ENCODE measurements around the gene ELSPBP1.
"Not testable (repeated sequence)": the region's sequence is repeated elsewhere in the genome, so short reads cannot be mapped to it uniquely, and the experiment has no call there.

The ELSPBP1 gene

DNA sequence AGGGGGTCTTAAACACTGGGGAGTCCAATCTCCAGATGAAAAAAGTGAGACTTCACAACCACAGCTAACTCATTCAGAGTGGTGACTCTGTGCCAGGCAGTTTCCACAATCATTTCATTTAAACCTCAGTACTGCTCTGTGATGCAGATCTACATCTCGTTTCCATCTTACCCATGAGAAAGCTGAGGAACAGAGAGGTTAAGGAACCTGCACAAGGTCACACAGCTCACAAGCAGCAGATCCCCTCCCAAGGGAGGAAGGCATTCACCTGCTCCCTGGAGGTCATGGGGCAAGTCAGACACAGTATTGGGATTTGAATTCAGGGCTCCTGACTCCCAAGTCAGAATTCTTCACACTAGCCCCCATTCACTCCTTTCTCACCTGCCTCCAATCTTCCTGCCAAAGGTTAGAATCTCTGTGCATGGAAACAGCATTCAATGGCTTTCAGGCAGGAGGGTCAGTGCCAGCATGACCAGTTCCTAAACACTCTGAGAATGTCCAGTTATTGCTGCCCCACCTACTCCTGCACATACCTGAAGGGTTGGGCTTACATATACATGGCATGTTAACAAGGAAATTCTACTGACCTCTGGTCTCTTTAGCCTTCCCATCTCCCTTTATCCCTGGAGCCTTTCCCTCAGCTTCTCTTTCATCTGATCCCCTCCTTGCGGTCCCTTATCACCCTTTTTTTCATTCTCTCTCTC lies 47.6 kb downstream of the ELSPBP1 start:
- no peak for DNase-seq (ENCODE audit: low read depth in 2 of 2)

DNA sequence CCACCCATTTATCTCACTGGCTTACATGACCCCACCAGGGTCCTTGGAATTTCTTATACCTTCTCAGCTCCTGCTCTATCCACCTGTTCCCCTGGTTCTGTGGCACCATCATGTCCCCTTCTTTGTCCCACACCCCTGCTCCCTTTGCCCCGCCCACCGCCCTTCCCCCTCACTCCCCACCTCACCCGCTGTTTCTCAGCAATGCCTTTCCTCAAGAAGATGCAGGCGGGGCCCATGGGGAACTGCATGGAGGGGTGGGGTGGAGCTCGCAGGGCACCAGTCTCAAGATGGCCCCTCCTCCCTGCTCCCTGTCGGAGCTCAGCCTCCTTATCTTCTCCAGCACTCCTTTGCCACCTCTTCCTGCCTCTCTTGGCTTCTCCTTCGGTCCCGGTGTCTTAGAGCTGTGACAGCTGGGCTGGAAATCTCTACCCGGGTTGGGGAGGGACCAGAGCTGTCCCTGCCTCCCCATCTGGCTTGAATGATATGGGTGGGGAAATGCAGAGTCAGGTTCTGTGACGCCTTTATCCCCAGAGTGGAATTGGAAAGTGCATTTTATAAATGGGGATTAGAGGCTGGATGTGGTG lies 49.3 kb downstream of the ELSPBP1 start, which contains the start of gene CABP5:
TSS of gene CABP5 (minus strand) at position 405 of the 584 bp plus-strand sequence. CDS start at position 248, 157 bp downstream.
- DNase-seq (ENCODE audit: low read depth in 2 of 2): no peak

DNA sequence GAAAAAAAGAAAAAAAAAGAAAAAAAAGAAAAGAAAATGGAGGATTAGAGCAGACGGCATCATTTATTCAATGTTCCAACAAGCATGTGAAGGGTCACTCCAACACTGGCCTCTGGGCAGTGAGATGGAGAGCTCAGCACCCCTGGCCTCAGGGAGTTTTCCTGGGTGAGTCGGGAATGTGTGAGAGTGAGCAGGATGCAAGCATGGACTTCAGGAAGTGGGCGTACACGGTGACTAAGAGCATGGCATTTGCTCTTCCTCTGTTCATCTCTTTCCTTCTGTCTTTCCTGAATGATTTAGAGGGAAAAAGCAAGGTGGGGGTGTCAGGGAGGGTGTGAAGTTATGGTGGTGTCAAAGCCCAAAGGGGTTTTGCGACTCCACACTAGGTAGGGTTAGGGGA lies 50.1 kb downstream of the ELSPBP1 start:
- no peak for DNase-seq (ENCODE audit: low read depth in 2 of 2)

DNA sequence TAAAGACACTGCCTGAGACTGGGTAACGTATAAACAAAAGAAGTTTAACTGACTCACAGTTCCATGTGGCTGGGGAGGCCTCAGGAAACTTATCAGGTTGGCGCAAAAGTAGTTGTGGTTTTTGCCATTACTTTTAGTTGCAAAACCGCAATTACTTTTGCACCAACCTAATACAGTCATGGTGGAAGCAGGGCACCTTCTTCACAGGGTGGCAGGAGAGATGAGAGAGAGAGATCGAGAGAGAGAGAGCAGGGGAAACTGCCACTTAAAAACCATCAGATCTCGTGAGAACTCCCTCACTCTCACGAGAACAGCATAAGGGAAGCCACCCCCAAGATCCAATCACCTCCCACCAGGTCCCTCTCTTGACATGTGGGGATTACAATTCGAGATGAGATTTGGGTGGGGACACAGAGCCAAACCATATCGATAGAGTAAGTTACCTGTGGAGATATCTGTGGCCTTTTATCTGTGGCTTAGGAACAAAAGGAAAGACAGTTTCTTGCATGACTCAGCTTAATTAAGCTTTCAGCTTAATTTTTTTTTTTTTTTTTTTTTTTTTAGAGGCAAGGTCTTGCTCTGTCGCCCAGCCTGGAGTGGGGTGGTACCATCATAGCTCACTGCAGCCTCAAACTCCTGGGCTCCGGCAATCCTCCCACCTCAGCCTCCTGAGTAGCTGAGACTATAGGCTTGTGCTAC lies 57.1 kb downstream of the ELSPBP1 start:
- no peak for DNase-seq (ENCODE audit: low read depth in 2 of 2)

DNA sequence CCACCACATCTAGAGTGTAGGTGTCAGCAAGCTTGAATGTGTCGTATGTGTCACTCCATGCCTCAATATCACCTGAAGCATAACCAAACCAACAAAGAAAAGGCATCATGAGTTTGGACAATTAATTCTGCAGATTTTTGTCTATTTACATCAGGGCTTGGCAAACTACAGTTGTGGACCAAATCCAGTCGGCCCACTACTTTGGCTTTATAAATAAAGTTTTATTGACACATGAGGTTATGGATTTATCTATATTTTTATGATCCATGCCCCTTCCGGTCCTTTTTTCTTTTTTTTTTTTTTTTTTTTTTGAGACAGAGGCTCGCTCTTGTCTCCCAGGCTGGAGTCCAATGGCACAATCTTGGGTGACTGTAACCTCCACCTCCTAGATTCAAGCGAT lies 58.6 kb downstream of the ELSPBP1 start:
- DNase-seq (ENCODE audit: low read depth in 2 of 2): no peak

DNA sequence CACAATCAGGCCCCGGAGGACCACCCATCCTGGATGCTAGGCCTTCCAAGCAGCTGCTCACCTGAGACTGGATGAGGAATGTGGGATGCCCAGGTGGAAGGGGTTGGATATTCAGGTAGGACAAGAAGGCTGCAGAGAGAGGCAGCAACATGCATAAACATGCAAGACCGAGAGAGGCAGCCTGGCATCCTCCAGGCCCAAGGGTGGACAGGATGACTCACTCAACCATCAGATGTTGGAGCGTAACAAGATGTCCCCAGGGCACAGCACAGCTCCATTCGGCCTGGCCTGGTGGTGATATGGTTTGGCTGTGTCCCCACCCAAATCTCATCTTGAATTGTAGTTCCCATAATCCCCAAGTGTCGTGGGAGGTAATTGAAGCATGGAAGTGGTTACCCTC lies 59.4 kb downstream of the ELSPBP1 start:
- DNase-seq (ENCODE audit: low read depth in 2 of 2): no peak

DNA sequence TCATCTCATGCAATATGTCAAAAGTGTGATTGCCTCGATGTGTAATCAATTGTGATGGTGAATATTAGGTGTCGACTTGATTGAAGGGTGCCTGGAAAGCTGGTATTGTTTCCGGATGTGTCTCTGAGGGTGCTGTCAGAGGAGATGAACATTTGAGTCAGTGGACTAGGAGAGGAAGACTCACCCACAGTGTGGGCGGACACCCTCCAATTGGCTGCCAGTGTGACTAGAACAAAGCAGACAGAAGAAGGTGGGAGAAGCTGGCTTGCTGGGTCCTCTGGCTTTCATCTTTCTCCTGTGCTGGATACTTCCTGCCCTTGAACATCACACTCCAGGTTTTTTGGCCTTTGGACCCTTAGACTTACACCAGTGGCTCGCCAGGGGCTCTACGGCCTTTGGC lies 64.9 kb downstream of the ELSPBP1 start:
- DNase-seq (ENCODE audit: low read depth in 2 of 2): no peak

DNA sequence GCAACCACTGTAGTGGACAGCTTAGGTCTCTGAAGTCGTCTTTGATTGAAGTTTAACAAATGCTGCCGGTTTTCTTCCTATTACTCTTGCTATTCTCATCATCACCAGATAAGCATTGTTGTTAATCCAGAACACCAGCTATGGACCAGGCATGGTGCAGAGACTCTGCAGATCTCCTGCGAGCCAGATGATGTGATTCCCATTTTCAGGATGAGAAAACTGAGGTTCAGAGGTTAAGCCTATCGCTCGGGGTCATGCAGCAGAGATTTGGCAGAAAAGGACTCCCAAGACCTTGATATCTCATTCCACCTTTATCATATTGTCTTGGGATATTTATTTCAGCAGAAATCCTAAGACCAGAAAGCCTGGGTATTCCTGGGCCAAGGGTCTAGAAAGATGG lies 65.9 kb downstream of the ELSPBP1 start:
- DNase-seq (ENCODE audit: low read depth in 2 of 2): no peak

DNA sequence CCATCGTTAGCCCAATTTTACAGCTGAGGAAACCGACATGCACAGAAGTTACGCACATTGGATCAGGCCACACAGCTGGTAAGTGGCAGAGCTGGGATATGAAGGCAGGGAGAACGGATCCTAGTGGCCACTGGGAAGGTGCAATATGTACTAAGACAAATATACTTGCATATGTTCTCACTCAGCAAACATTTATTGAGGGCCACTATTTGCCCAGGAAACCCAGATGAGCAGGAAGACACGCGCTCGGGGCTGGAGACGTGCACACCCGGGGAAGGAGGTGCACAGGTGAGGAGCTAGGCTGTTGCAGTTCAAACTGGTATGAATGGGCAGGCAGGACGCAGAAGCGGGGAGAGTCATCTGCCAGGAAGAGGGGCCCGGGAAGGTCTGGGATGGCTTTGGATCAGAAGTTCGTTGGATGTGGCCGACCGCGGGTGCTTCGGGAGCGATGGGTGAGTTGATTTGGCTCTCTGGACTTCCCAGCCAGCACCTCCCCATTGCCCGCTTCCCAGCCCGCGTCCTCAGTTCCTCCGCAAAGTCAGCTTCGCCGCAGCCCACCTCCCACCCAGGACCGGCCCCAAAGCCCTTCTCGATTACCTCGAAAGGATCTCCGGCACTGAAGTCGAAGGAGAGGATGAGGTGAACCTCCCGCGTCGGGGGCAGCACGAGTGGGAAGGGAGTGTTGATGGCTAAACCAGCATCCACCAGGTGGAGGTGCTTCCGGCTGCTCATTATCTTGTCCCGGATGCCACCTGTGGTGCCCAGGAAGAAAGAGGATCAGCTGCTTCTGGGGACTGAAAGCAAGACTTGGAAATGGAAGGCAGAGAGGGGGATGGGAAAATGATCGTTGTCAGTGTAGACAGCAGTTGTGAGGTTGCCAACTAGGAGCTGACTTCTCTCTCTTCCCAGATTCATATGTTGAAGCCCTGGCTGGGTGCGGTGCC lies 67.2 kb downstream of the ELSPBP1 start:
- no peak for DNase-seq (ENCODE audit: low read depth in 2 of 2)

DNA sequence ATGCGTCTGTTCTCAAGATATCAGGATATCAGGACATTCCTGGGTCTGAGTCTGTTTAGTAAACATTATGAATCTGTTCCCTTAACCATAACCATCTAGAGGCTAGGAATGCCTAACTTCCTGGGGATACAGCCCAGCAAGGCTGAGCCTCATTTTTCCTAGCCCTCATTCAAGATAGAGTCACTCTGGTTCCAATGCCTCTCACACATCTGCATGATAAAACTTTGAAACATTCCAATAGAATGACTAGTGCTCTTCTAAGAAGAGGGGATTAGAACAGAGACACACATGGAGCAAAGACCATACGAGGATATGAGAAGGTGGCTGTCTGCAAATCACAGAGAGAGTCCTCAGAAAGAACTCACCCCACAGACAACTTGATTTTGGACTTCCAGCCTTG lies 70.1 kb downstream of the ELSPBP1 start:
- no peak for DNase-seq (ENCODE audit: low read depth in 2 of 2)

DNA sequence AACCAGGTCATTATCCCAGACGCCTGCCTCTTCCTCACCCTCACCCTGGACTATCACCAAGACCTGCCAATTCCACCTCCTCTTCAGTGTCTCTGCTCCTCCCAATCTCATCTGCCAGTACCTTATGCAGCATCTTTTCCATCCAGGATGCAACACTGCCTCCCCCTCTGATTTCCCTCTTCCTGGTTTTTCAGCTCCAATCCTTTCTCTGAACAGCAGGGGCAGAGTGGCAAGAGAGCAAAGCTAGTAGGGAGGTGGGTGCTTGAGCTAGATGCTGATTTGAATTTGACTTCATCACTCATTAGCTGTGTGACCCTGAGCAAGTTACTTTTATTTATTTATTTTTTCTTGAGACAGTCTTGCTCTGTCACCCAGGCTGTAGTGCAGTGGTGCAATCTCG lies 75.0 kb downstream of the ELSPBP1 start:
- no peak for DNase-seq (ENCODE audit: low read depth in 2 of 2)

DNA sequence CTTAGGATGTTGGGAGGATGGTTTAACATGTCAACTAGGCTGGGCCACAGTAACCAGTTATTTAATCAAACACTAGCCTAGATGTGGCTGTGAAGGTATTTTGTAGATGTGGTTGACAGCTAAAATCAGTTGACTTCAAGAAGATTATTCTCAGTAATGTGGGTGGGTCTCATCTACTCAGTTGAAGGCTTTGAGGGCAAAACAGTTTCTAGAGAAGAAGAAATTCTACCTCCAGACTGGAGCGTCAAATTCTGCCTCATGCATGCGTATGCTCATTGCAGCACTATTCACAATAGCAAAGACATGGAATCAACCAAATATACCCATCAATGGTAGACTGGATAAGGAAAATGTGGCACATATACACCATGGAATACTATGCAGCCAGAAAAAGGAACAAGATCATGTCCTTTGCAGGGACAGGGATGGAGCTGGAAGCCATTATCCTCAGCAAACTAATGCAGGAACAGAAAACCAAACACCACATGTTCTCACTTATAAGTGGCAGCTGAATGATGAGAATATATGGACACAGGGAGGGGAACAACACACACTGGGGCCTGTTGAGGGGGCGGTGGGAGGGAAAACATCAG lies 75.8 kb downstream of the ELSPBP1 start:
- not testable (repeated sequence) for DNase-seq (ENCODE audit: low read depth in 2 of 2)

All from stimulated activated CD8-positive, alpha-beta memory T cell treated with anti-CD3 and anti-CD28 coated beads, Interleukin-2, amount 100 ng/mL, for 1 hour (primary cell).